ENCODE results near the gene NMB.
A peak's percentile ranks its signal among the peaks of the same experiment; 100 is the strongest.

NMB gene

GRCh38 chr15:84684092-84684491 lies 26.1 kb upstream of the NMB start:
- no peaks in the 10 kb centered on the region for H3K9me3 ChIP-seq (ENCODE audit: control insufficient read depth, low read length)
- WGBS, 2 experiments (ENCODE audit: insufficient coverage in 2 of 2): 71% methylated on average over 1 of the region's 1 CpG; no CpG with 5 or more reads in 1 of the 2 experiments
- no peak overlapping the region for H3K27ac ChIP-seq (ENCODE audit: low read depth, low read length, severe bottlenecking)
- peaks cover 87% of the 10 kb centered on the region for H3K36me3 ChIP-seq (ENCODE audit: control insufficient read depth, insufficient read depth, low read length)
- H3K4me1 ChIP-seq (ENCODE audit: control insufficient read depth, insufficient read depth, low read length, poor library complexity, severe bottlenecking): no peaks in the 10 kb centered on the region
- H3K4me3 ChIP-seq (ENCODE audit: extremely low read depth, insufficient read depth, low read length, poor library complexity, severe bottlenecking): no peak overlapping the region

- H3K4me3 ChIP-seq (ENCODE audit: extremely low read depth, insufficient read depth, low read length, poor library complexity, severe bottlenecking): no peak overlapping the region
- H3K9me3 ChIP-seq (ENCODE audit: control insufficient read depth, low read length): no peaks in the 10 kb centered on the region
- no peak overlapping the region for H3K27ac ChIP-seq (ENCODE audit: low read depth, low read length, severe bottlenecking)
- WGBS, 2 experiments (ENCODE audit: insufficient coverage in 2 of 2): 96 to 100% methylated on average over 3 of the region's 3 CpGs
- no peaks in the 10 kb centered on the region for H3K4me1 ChIP-seq (ENCODE audit: control insufficient read depth, insufficient read depth, low read length, poor library complexity, severe bottlenecking)
- peaks cover 84% of the 10 kb centered on the region for H3K36me3 ChIP-seq (ENCODE audit: control insufficient read depth, insufficient read depth, low read length)
These were observed 23.8 kb upstream of the NMB start for GRCh38 chr15:84681831-84682230.

- peaks cover 78% of the 10 kb centered on the region for H3K36me3 ChIP-seq (ENCODE audit: control insufficient read depth, insufficient read depth, low read length)
- H3K4me3 ChIP-seq (ENCODE audit: extremely low read depth, insufficient read depth, low read length, poor library complexity, severe bottlenecking): no peak overlapping the region
- H3K27ac ChIP-seq (ENCODE audit: low read depth, low read length, severe bottlenecking): no peak overlapping the region
- H3K4me1 ChIP-seq (ENCODE audit: control insufficient read depth, insufficient read depth, low read length, poor library complexity, severe bottlenecking): no peaks in the 10 kb centered on the region
- H3K9me3 ChIP-seq (ENCODE audit: control insufficient read depth, low read length): no peaks in the 10 kb centered on the region
These were observed 13.2 kb upstream of the NMB start for GRCh38 chr15:84671211-84671610.

GRCh38 chr15:84669726-84670125 lies 11.7 kb upstream of the NMB start:
- 86 to 94% methylated on average over 4 to 6 of the region's 8 CpGs for WGBS, 2 experiments (ENCODE audit: insufficient coverage in 2 of 2)
- Histone ChIP-seq H3K27ac (ENCODE audit: low read depth, low read length, severe bottlenecking) (no peak overlapping the region), H3K9me3 (ENCODE audit: control insufficient read depth, low read length) (no peaks in the 10 kb centered on the region), H3K36me3 (ENCODE audit: control insufficient read depth, insufficient read depth, low read length) (peaks cover 80% of the 10 kb centered on the region), H3K4me3 (ENCODE audit: extremely low read depth, insufficient read depth, low read length, poor library complexity, severe bottlenecking) (no peak overlapping the region), H3K4me1 (ENCODE audit: control insufficient read depth, insufficient read depth, low read length, poor library complexity, severe bottlenecking) (no peaks in the 10 kb centered on the region)

GRCh38 chr15:84668221-84668982 lies 10.4 kb upstream of the NMB start:
- Histone ChIP-seq H3K9me3 (ENCODE audit: control insufficient read depth, low read length) (no peaks in the 10 kb centered on the region), H3K27ac (ENCODE audit: low read depth, low read length, severe bottlenecking) (no peak overlapping the region), H3K36me3 (ENCODE audit: control insufficient read depth, insufficient read depth, low read length) (peaks cover 79% of the 10 kb centered on the region), H3K4me3 (ENCODE audit: extremely low read depth, insufficient read depth, low read length, poor library complexity, severe bottlenecking) (no peak overlapping the region), H3K4me1 (ENCODE audit: control insufficient read depth, insufficient read depth, low read length, poor library complexity, severe bottlenecking) (no peaks in the 10 kb centered on the region)
- WGBS, 2 experiments (ENCODE audit: insufficient coverage in 2 of 2): 100% methylated on average over 2 of the region's 3 CpGs; no CpG with 5 or more reads in 1 of the 2 experiments

GRCh38 chr15:84666373-84666772 lies 8.4 kb upstream of the NMB start:
- H3K4me1 ChIP-seq (ENCODE audit: control insufficient read depth, insufficient read depth, low read length, poor library complexity, severe bottlenecking): no peaks in the 10 kb centered on the region
- H3K36me3 ChIP-seq (ENCODE audit: control insufficient read depth, insufficient read depth, low read length): peaks cover 81% of the 10 kb centered on the region
- 100% methylated on average over 1 of the region's 2 CpGs; no CpG with 5 or more reads in 1 of the 2 experiments for WGBS, 2 experiments (ENCODE audit: insufficient coverage in 2 of 2)
- H3K4me3 ChIP-seq (ENCODE audit: extremely low read depth, insufficient read depth, low read length, poor library complexity, severe bottlenecking): no peak overlapping the region
- no peaks in the 10 kb centered on the region for H3K9me3 ChIP-seq (ENCODE audit: control insufficient read depth, low read length)
- no peak overlapping the region for H3K27ac ChIP-seq (ENCODE audit: low read depth, low read length, severe bottlenecking)

- 95 to 97% methylated on average over 5 to 9 of the region's 10 CpGs for WGBS, 2 experiments (ENCODE audit: insufficient coverage in 2 of 2)
These were observed 3.0 kb upstream of the NMB start for GRCh38 chr15:84661001-84661400.

GRCh38 chr15:84659904-84660781 lies 2.1 kb upstream of the NMB start:
- Histone ChIP-seq H3K4me1 (ENCODE audit: control insufficient read depth, insufficient read depth, low read length, poor library complexity, severe bottlenecking) (peaks cover 9% of the 10 kb centered on the region), H3K27ac (ENCODE audit: low read depth, low read length, severe bottlenecking) (no peak overlapping the region), H3K36me3 (ENCODE audit: control insufficient read depth, insufficient read depth, low read length) (peaks cover 30% of the 10 kb centered on the region), H3K4me3 (ENCODE audit: extremely low read depth, insufficient read depth, low read length, poor library complexity, severe bottlenecking) (no peak overlapping the region), H3K9me3 (ENCODE audit: control insufficient read depth, low read length) (no peaks in the 10 kb centered on the region)
- 73 to 100% methylated on average over 1 to 2 of the region's 4 CpGs for WGBS, 2 experiments (ENCODE audit: insufficient coverage in 2 of 2)

More at GRCh38 chr15:84661001-84661400, 3.0 kb upstream of the NMB start:
- Histone ChIP-seq H3K4me3 (ENCODE audit: extremely low read depth, insufficient read depth, low read length, poor library complexity, severe bottlenecking) (no peak overlapping the region), H3K27ac (ENCODE audit: low read depth, low read length, severe bottlenecking) (no peak overlapping the region), H3K9me3 (ENCODE audit: control insufficient read depth, low read length) (no peaks in the 10 kb centered on the region), H3K4me1 (ENCODE audit: control insufficient read depth, insufficient read depth, low read length, poor library complexity, severe bottlenecking) (peaks cover 9% of the 10 kb centered on the region), H3K36me3 (ENCODE audit: control insufficient read depth, insufficient read depth, low read length) (peaks cover 39% of the 10 kb centered on the region)

GRCh38 chr15:84658788-84659411 lies 901 bp upstream of the NMB start:
- Histone ChIP-seq H3K9me3 (ENCODE audit: control insufficient read depth, low read length) (no peaks in the 10 kb centered on the region), H3K27ac (ENCODE audit: low read depth, low read length, severe bottlenecking) (peak overlapping the region; percentile 79), H3K4me1 (ENCODE audit: control insufficient read depth, insufficient read depth, low read length, poor library complexity, severe bottlenecking) (peaks cover 9% of the 10 kb centered on the region), H3K4me3 (ENCODE audit: extremely low read depth, insufficient read depth, low read length, poor library complexity, severe bottlenecking) (no peak overlapping the region), H3K36me3 (ENCODE audit: control insufficient read depth, insufficient read depth, low read length) (peaks cover 20% of the 10 kb centered on the region)
- WGBS, 2 experiments (ENCODE audit: insufficient coverage in 2 of 2): 60 to 75% methylated on average over 4 of the region's 7 CpGs

- 28 to 43% methylated on average over 12 to 14 of the region's 17 CpGs for WGBS, 2 experiments (ENCODE audit: insufficient coverage in 2 of 2)
- peak overlapping the region; percentile 41 for H3K4me3 ChIP-seq (ENCODE audit: extremely low read depth, insufficient read depth, low read length, poor library complexity, severe bottlenecking)
- H3K36me3 ChIP-seq (ENCODE audit: control insufficient read depth, insufficient read depth, low read length): peaks cover 14% of the 10 kb centered on the region
- peak overlapping the region; percentile 79 for H3K27ac ChIP-seq (ENCODE audit: low read depth, low read length, severe bottlenecking)
- H3K9me3 ChIP-seq (ENCODE audit: control insufficient read depth, low read length): no peaks in the 10 kb centered on the region
- H3K4me1 ChIP-seq (ENCODE audit: control insufficient read depth, insufficient read depth, low read length, poor library complexity, severe bottlenecking): peaks cover 15% of the 10 kb centered on the region
These were observed 285 bp downstream of the NMB start for GRCh38 chr15:84657748-84658079.

All from mesodermal cell (in vitro differentiated cells).